Erythroblast (primary cell): Measurements from ENCODE around the gene FAM209B.
"Not testable (repeated sequence)": the region's sequence is repeated elsewhere in the genome, so short reads cannot be mapped to it uniquely, and the experiment has no call there.

Experiments used
- DNase-seq, 2 experiments: peaks; one replicate each; lab custom pipeline; 2025; lab: John Stamatoyannopoulos, UW
- GATA1 ChIP-seq: IDR thresholded peaks from 2 replicates; pipeline ENCODE4 v1.6.1; 2011; ENCODE audit warnings: low read depth, mild to moderate bottlenecking, control low read depth, low read length, moderate library complexity
- POLR2A ChIP-seq: IDR thresholded peaks from 2 replicates; pipeline ENCODE4 v1.6.1; 2011; ENCODE audit warnings: mild to moderate bottlenecking, low read length

The FAM209B gene, protein sequence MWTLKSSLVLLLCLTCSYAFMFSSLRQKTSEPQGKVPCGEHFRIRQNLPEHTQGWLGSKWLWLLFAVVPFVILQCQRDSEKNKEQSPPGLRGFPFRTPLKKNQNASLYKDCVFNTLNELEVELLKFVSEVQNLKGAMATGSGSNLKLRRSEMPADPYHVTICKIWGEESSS

DNA sequence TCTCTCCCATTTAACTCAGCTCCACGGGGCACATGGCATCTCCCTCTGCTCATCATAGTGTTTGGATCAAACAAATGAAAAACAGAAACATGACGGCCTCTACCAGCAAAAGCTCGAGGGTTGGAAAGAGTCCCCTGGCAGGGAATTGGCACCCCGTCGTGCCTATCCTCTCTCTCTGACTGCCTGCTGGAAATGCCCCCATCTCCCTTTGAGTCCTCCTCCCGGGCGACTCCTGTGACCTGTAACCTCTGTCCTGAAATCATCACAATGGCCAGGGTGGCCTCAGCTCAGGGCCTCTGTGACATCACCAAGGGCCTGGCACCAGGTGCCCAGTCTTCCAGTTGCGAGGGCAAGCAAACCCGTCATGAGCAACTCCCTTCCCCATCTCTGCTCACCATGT, at the start of gene FAM209B:
Gene FAM209B, plus strand, starts transcription at position 301 of the 400 bp plus-strand sequence. Its CDS starts 96 bp downstream, at position 397.
- DNase-seq: not testable (repeated sequence)

DNA sequence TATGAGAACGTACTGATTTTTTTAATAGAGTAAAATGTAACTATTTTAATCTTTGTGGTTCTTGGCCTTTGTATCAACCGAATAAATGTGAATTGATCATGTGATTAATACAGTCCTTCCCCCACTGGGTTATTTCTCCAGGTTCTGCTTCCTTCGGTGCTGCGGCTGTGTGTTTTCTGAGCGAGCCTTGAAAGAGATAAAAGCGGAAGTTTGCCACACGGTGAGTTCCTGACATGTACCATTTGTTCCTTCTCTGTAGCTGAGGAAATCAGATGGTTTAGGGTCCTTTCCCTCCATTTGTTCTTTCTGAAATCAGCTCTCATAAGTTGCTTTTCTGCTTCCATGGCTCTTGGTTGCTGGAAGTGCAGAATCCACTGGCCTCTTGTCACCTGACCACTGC, 49.1 kb upstream of the FAM209B start:
- TF ChIP-seq POLR2A: no peak
- no peak for TF ChIP-seq GATA1
- no peak for DNase-seq

DNA sequence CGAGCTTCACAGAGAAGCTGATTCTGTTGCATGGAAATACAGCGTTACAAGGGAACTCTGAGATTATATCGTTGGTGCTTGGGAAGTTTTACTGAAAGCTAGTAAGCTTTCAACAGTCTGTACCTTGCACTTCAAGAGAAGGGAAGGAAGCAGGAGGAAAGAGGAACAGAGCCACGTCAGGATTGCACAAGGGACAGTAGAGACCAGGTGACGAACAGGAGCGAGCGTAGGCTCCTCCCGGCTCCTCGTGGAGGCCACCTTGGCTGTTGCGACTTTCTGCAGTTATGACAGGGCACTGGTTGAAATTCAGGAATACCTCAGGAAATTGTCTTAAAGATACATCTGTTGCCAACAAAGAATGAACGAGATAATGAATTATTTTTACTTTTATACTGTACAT, 45.8 kb upstream of the FAM209B start:
- no peak for DNase-seq
- no peak for TF ChIP-seq POLR2A
- TF ChIP-seq GATA1: no peak

DNA sequence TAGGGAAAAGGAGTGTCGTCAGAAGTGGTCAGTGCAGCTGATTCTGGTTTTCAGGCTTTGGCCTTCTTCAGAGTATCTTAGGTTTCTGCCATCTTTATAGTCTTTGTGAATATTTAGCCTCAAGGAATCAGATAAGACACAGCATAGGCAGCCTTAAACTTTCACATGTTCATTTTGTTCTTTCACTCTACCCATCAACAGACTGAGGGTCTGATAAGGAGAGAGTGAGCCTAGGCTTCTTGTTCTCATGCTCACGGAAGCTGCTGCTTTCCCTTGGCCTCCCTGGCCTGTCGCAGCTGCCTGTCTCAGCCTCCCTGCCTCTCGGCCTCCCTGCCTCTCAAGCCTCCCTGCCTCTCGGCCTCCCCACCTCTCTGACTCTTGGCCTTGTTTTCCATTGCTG, 44.5 kb upstream of the FAM209B start:
- peak in 1 of 2 experiments; percentile 41 for DNase-seq
- TF ChIP-seq GATA1: no peak
- TF ChIP-seq POLR2A: no peak

DNA sequence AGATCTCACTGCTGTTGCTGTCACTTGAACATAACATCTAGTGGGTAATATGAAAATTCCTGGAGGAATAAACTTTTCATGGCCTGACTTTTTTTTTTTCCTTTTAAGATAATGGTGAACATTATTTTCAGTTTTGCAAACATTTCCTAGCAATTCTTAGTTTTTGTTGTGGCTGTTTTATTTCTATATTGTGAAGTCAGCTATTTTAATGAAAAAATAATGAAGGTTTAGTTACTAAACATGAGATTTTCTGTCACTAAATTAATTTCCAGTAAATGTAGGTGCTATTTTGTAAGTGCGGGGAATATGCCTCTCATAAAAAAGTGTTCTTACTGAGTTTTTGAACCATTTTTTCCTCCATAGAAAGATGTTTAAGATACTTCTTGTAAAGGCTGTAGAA, 31.9 kb upstream of the FAM209B start:
- no peak for TF ChIP-seq POLR2A
- no peak for TF ChIP-seq GATA1
- no peak for DNase-seq

DNA sequence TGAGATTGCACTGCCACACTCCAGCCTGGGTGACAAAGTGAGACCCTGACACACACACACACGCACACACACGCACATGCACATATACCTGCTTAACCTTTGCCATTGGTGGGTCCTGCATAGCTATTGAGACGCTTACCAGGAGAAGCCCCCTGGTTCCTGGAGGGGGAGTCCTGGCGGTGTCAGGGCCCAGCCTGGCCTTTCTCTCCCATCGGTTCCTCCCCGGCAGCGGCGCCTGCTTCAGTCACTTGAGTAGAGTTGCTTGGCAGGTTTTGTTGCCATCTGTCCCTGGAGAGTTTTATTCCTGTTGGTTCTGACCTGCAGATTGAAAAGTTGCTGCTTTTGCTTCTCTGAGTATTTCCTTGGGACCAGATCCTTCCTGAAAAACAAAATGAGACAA, 29.1 kb upstream of the FAM209B start:
- TF ChIP-seq POLR2A (no peak), GATA1 (no peak)
- DNase-seq: no peak

DNA sequence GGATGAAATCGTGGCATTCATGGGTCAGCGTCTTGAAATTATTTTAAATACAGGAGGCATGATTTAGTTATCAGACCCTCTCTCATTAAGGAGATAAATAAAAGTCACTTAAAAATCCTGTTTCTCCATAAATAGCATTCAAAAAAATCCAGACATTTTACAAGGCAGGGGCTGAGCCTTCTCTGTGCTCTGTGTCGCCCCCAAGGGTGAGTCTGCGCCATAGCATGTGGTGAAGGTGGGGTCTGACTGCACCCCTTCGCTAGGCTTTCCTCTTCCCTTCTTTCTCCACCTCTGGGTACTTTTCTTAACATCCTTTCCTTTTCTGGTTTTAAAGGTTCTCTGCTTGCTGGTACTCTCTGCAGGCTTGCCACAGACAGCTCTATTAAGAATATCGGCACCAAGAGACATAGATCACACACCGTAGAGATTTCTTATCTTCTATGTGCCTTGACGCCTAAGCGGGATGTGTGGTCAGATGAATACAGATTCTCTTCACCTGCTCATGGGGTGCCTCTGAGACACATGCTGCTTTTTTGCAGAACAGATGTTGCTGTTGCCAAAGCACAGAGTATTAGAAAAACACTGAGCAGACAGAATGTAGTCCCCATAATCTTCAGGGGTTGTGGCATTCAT, 28.6 kb upstream of the FAM209B start:
- peak; percentile 17 to 29 for DNase-seq
- TF ChIP-seq POLR2A: no peak
- TF ChIP-seq GATA1: no peak

DNA sequence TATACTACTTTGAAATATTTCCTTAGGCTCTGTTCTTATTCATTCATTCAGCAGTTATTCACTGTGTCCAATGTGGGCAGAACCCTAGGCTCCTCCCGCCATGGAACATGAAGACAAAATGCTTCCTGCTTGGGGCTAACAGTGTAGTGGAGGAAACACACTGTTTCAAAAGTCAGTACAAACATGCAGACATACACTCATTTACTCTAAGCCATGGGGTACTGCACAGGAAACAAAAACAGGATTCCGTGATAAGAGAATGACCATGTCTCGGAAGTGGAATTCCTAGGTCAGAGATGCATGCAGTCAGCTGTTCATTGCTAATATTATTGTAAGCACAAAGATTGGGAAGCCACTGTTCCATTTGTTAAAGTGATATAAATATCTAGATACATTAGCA, 26.9 kb upstream of the FAM209B start:
- DNase-seq: no peak
- TF ChIP-seq POLR2A: no peak
- TF ChIP-seq GATA1: no peak

DNA sequence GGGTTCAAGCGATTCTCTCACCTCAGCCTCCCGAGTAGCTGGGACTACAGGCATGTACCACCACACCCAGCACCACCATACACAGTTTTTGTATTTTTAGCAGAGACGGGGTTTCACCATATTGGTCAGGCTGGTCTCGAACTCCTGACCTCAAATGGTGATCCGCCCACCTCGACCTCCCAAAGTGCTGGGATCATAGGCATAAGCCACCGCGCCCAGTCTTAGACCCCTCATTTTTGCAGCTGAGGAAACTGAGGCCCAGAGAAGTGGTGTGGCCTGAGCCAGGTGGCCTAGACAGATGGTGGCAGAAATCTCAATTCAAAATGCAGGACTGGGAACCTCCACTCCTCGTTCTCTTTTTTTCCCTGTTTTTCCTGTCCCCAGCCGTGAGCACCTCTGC, 21.1 kb upstream of the FAM209B start:
- no peak for DNase-seq
- TF ChIP-seq POLR2A (no peak), GATA1 (no peak)

DNA sequence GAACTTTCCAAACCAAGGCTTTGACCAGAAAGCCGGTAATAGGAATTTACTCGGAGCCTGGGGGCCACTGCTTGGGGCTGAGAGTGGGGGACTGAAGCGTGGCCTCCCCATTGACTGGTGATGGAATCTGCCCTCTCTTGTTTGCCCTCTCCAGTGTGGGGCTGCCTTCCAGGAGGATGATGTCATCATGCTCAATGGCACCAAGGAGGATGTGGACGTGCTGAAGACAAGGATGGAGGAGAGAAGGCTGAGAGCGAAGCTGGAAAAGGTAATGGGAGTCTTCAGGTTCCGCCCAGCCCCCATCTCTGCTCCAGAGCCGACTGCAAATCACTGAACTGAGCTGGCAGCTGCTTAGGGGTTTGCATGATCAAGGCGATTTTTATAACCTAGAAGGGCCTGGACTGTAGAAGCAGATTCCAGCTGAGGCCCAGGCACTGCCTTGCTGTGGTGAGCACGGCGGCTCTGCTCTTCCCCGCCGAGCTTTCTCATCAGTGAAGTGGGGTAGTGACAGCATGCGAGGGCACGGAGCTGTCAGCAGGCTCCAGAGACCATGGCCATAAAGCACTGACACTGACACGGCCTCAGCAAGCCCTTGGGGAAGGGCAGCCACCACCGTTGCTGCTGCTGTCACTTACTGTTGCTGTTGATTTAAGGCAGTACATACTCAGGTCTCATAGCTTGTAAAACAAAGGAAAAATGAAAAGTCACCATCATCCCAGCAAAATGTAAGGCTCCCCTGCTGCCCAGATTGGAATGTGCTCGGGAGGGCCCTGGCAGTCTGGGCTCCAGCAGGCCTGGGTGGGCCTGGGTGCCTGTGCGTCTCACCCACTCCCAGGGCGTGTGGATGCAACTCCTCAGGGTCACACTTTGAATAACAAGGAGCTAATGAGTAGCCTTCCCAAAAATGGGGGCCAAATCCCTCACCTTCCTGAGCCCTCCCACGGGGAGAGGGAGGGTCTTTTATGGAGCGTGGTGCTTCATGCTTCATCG, 19.6 kb upstream of the FAM209B start:
- DNase-seq: no peak
- no peak for TF ChIP-seq POLR2A

DNA sequence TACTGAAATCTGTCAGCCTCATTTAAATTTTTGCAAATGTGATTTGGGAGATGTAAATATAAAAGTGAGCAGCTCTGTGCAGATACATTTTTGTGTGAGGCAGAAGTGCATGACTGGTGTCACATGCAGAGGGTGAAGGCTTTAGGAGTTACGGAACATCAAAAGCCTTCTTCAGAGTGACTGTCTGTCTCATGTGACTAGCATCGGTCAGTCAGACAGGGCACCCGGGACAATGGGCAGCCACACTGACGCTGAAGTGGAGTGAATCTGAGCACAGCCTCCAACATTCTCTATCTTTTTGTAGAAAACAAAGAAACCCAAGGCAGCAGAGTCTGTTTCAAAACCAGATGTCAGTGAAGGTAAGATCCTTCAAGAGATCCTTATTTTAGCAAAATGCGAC, 16.4 kb upstream of the FAM209B start:
- no peak for DNase-seq
- TF ChIP-seq POLR2A: no peak
- no peak for TF ChIP-seq GATA1

DNA sequence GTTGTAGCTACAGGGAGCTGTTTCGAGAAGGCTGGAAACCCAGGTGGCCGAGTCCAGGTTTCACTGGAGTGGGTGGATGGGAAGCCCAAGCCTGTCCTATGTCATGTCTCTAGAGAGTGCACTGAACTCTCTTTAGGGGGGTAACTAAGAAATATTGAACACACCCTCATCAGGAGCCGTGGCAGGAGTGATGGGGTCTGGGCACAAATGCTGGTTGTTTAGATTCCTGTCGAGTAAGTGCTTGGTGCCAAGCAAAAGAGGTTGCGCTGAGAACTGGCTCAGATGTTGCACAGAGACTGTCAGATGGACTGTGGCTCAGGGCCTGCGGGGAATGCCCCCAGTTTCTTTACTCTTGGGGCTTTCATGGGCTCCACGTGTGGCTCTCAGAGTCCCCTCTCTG, 15.8 kb upstream of the FAM209B start:
- no peak for DNase-seq
- TF ChIP-seq POLR2A (no peak), GATA1 (no peak)

DNA sequence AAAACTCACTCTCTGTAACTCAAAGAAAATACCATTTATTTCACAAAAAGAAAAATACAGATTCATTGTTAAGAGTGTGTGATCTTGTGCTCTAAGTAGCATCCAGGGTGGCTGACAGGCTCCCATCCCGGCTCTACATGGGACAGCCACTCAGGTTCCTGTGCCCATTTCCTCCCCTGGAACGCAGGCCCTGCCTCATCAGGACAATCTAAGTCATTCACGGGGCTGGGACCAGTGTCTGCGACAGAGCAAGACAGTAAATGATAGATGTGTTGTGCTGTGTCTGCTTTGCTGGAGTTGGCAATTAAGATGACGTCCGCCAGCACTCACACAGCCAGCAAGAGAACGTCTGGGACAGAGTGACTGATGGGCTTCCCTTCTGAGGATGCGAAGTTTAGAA, 15.4 kb upstream of the FAM209B start:
- no peak for DNase-seq
- TF ChIP-seq POLR2A (no peak), GATA1 (no peak)

DNA sequence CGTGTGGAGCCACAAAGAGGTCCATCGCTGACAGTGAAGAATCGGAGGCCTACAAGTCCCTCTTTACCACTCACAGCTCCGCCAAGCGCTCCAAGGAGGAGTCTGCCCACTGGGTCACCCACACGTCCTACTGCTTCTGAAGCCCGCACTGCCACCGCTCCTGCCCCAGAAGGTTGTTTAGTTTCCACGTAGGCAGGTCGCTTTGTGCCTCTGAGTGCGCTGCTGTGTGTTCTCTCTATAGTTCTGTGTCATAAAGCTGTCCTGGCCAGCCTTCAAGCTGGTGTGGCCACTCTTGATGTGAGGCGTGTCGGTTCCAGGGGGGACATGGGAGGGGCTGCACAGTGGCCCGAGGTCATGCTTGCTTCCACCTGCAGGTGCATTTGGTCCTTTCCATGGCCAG, 14.9 kb upstream of the FAM209B start:
- no peak for DNase-seq
- TF ChIP-seq GATA1 (no peak), POLR2A (no peak)
